ENCODE results near the gene DOC2B. TPM values are rescaled to one million over a fixed set of nuclear protein-coding genes. Genes with fewer than 3 reads are reported as not detected.
A peak's percentile ranks its signal among the peaks of the same experiment; 100 is the strongest.

The DOC2B gene
- total and polyA plus RNA-seq, 2 of the 13 experiments (the other 11 are each of a cell fraction or from before 2014, with no cell fraction given) = 0.09 to 0.22 TPM

DNA sequence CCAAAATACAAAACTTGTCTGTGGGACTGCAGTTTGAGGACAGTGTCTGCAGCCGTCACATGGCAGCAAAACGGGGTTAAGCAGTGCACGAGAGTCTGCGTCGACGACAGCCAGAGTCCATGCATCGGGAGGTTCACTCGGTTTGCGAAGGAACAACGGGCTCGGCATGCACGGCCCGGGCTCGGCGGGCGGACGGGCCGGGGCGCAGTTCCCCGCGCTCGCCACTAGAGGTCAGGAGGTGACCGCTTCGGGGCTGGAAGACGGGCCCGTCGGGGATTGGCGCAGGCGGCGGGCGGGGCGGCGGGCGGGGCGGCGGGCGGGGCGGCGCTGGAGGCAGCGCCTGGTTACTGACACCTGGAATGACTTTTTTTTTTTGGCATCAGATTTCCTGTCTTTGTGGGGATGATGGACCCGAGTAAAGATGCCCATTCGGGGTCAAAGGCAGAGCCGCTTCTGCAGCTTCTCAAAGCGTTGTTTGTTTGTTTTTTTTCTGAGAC is 37.6 kb downstream of the DOC2B start (continued):
- TF ChIP-seq NFE2 (CRISPR knock-in tag; IDR thresholded peaks at IDR 0.05) (no peak), PAX8 (CRISPR knock-in tag; IDR thresholded peaks at IDR 0.05; ENCODE audit: borderline replicate concordance) (no peak), TEAD3 (CRISPR knock-in tag; optimal IDR thresholded peaks at IDR 0.05; ENCODE audit: borderline replicate concordance) (peak; percentile 70), RFXANK (CRISPR knock-in tag; IDR thresholded peaks at IDR 0.05) (no peak), SRY (CRISPR knock-in tag; IDR thresholded peaks at IDR 0.05) (no peak), ZNF781 (CRISPR knock-in tag; IDR thresholded peaks at IDR 0.05; ENCODE audit: borderline replicate concordance, not compliant biosample characterization) (no peak), NCOA5 (CRISPR knock-in tag; IDR thresholded peaks at IDR 0.05) (no peak), PHF8 (CRISPR knock-in tag; IDR thresholded peaks at IDR 0.05) (0 out of 2 replicates have a peak, but pooled peaks have one; percentile 24), POLR2AphosphoS2 (IDR thresholded peaks at IDR 0.05; ENCODE audit: low read depth, low read length) (no peak), SOX6 (IDR thresholded peaks at IDR 0.05) (no peak), SOX6 (CRISPR knock-in tag; IDR thresholded peaks at IDR 0.05) (no peak), MAFG (CRISPR knock-in tag; IDR thresholded peaks at IDR 0.05) (no peak), ZNF331 (CRISPR knock-in tag; IDR thresholded peaks at IDR 0.05) (peak; percentile 58; the same call in 1 of the 2 replicates), ZNF790 (CRISPR knock-in tag; IDR thresholded peaks at IDR 0.05; ENCODE audit: borderline replicate concordance) (no peak), MYNN (CRISPR knock-in tag; IDR thresholded peaks at IDR 0.05; ENCODE audit: low read depth) (no peak), ZNF121 (CRISPR knock-in tag; IDR thresholded peaks at IDR 0.05) (peak; percentile 33; the same call in 1 of the 2 replicates), ZMYM4 (CRISPR knock-in tag; IDR thresholded peaks at IDR 0.05) (peak; percentile 54), JARID2 (CRISPR knock-in tag; IDR thresholded peaks at IDR 0.05; ENCODE audit: insufficient replicate concordance) (no peak), ZNF431 (CRISPR knock-in tag; IDR thresholded peaks at IDR 0.05; ENCODE audit: borderline replicate concordance, low read depth) (no peak), ZNF777 (CRISPR knock-in tag; IDR thresholded peaks at IDR 0.05) (peak; percentile 96), GTF3A (CRISPR knock-in tag; conservative IDR thresholded peaks at IDR 0.05) (no peak), ZNF24 (IDR thresholded peaks at IDR 0.05) (no peak), HOXA5 (CRISPR knock-in tag; IDR thresholded peaks at IDR 0.05) (no peak), FOXA3 (CRISPR knock-in tag; IDR thresholded peaks at IDR 0.05) (peak; percentile 7; the same call in 1 of the 2 replicates)
- TF ChIP-seq, protein P1, sequence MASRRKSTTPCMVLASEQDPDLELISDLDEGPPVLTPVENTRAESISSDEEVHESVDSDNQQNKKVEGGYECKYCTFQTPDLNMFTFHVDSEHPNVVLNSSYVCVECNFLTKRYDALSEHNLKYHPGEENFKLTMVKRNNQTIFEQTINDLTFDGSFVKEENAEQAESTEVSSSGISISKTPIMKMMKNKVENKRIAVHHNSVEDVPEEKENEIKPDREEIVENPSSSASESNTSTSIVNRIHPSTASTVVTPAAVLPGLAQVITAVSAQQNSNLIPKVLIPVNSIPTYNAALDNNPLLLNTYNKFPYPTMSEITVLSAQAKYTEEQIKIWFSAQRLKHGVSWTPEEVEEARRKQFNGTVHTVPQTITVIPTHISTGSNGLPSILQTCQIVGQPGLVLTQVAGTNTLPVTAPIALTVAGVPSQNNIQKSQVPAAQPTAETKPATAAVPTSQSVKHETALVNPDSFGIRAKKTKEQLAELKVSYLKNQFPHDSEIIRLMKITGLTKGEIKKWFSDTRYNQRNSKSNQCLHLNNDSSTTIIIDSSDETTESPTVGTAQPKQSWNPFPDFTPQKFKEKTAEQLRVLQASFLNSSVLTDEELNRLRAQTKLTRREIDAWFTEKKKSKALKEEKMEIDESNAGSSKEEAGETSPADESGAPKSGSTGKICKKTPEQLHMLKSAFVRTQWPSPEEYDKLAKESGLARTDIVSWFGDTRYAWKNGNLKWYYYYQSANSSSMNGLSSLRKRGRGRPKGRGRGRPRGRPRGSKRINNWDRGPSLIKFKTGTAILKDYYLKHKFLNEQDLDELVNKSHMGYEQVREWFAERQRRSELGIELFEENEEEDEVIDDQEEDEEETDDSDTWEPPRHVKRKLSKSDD (CRISPR knock-in tag; IDR thresholded peaks at IDR 0.05; ENCODE audit: low read depth) = 0 out of 2 replicates have a peak, but pooled peaks have one; percentile 28
- TF ChIP-seq, protein P2, sequence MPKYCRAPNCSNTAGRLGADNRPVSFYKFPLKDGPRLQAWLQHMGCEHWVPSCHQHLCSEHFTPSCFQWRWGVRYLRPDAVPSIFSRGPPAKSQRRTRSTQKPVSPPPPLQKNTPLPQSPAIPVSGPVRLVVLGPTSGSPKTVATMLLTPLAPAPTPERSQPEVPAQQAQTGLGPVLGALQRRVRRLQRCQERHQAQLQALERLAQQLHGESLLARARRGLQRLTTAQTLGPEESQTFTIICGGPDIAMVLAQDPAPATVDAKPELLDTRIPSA (CRISPR knock-in tag; IDR thresholded peaks at IDR 0.05; ENCODE audit: borderline replicate concordance) = no peak
- TF ChIP-seq, protein P3, sequence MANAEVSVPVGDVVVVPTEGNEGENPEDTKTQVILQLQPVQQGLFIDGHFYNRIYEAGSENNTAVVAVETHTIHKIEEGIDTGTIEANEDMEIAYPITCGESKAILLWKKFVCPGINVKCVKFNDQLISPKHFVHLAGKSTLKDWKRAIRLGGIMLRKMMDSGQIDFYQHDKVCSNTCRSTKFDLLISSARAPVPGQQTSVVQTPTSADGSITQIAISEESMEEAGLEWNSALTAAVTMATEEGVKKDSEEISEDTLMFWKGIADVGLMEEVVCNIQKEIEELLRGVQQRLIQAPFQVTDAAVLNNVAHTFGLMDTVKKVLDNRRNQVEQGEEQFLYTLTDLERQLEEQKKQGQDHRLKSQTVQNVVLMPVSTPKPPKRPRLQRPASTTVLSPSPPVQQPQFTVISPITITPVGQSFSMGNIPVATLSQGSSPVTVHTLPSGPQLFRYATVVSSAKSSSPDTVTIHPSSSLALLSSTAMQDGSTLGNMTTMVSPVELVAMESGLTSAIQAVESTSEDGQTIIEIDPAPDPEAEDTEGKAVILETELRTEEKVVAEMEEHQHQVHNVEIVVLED (CRISPR knock-in tag; IDR thresholded peaks at IDR 0.05; ENCODE audit: borderline replicate concordance) = peak; percentile 45; the same call in 1 of the 2 replicates

Data from HepG2 (cell line).